Astrocyte (in vitro differentiated cells and primary cell): ENCODE results near the gene AKR1C4.

Source experiments
- CTCF ChIP-seq: IDR thresholded peaks from 2 replicates; pipeline ENCODE4 v1.5.1; 2011; ENCODE audit warnings: low read depth, mild to moderate bottlenecking, inconsistent platforms, low read length, moderate library complexity; ENCODE audit not compliant: insufficient read depth
- EZH2 ChIP-seq: IDR thresholded peaks from 2 replicates; pipeline ENCODE4 v1.6.1; 2012; ENCODE audit warnings: mild to moderate bottlenecking, low read length, inconsistent platforms; ENCODE audit not compliant: insufficient read depth

- TF ChIP-seq CTCF (no peak), EZH2 (no peak)
Measured at GRCh38 chr10:5147981-5148677, 48.5 kb upstream of the AKR1C4 start.
